ENCODE results near the gene CAND2.
A peak's percentile ranks its signal among the peaks of the same experiment; 100 is the strongest.

The CAND2 gene

DNA sequence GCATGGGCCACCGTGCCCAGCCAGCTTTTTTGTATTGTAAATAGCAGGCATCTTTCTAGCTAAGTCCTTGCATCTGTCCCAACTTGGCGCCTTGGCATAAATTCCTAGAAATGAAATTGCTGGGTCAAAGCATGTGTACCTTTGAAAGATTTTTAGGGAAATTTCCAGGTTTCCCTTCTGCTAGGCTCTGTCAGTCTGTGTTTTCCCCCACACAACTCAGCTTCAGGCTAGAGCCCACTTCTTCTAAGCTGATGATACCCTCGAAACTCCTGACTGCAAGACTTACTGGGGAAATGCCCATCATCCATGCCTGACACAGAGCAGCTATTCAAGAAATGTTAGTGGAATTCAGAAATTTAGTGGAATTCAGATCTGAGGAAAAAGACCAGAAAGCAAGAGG, 55.7 kb downstream of the CAND2 start:
- no peak for TF ChIP-seq ZBTB7A (IDR thresholded peaks at IDR 0.05; ENCODE audit: low read depth)

DNA sequence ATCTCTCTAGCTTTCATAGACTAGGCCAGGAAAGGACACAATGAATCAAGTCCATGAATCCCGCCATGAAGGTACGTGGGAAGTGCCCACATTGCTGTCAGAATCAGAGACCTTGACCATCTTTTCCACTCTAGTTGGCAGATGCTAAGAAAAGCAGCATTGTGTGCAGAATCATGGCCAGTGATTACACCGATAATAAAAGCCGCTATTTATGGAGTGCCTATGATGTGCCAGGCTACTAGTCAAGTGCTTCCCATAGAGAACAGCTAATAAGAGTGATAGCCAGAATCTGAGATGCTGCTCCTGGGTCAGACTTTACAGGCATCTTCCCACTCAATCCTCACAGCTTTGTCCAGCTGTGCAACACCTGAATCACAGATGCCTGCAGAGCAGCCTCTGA, 58.1 kb downstream of the CAND2 start:
- TF ChIP-seq TCF12 (IDR thresholded peaks at IDR 0.05; ENCODE audit: low read depth) (no peak), MAX (IDR thresholded peaks at IDR 0.05) (no peak), TEAD4 (IDR thresholded peaks at IDR 0.05) (no peak), CREB1 (IDR thresholded peaks at IDR 0.05; ENCODE audit: low read depth) (no peak), ZBTB7A (IDR thresholded peaks at IDR 0.05; ENCODE audit: low read depth) (no peak), EP300 (IDR thresholded peaks at IDR 0.05; ENCODE audit: borderline replicate concordance) (no peak), REST (IDR thresholded peaks at IDR 0.05; ENCODE audit: low read depth) (no peak), RAD21 (IDR thresholded peaks at IDR 0.05; ENCODE audit: low read depth) (no peak), TAF1 (IDR thresholded peaks at IDR 0.05; ENCODE audit: low read depth) (no peak), NFIC (IDR thresholded peaks at IDR 0.05) (no peak), YY1 (IDR thresholded peaks at IDR 0.05; ENCODE audit: low read depth) (no peak)
- TF ChIP-seq, protein P1, sequence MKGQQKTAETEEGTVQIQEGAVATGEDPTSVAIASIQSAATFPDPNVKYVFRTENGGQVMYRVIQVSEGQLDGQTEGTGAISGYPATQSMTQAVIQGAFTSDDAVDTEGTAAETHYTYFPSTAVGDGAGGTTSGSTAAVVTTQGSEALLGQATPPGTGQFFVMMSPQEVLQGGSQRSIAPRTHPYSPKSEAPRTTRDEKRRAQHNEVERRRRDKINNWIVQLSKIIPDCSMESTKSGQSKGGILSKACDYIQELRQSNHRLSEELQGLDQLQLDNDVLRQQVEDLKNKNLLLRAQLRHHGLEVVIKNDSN (IDR thresholded peaks at IDR 0.05), result no peak

GRCh38 chr3:12856626-12857025, 60.1 kb downstream of the CAND2 start:
- no peak for TF ChIP-seq TEAD4 (IDR thresholded peaks at IDR 0.05)
- peak; percentile 28; the same call in 1 of the 2 replicates for TF ChIP-seq RAD21 (IDR thresholded peaks at IDR 0.05; ENCODE audit: low read depth)

DNA sequence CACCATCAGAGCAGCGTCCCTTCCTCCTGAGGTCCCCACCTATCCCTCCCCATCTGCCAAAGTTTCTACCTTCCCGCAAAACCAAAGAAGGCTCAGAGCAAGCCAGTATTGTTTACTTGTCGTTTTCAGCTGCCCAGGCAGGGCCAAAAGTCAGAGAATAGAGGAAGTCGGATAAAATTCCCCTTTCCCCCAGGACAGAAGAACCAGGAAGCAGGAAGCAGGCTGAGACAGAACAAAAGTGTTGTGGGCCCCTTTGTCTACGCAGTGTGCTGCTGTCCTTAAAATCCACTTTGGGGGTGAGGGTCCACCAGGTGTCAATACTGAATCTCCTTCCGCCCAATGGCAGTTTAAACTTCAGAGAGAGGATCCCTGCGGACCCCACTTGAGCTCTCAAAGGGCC, 63.4 kb downstream of the CAND2 start:
- TF ChIP-seq EGR1 (IDR thresholded peaks at IDR 0.05) (no peak), CREB1 (IDR thresholded peaks at IDR 0.05; ENCODE audit: low read depth) (no peak), NFIC (IDR thresholded peaks at IDR 0.05) (no peak), FOXM1 (IDR thresholded peaks at IDR 0.05; ENCODE audit: borderline replicate concordance, low read depth) (no peak), TEAD4 (IDR thresholded peaks at IDR 0.05) (no peak), TAF1 (IDR thresholded peaks at IDR 0.05; ENCODE audit: low read depth) (no peak), ZBTB7A (IDR thresholded peaks at IDR 0.05; ENCODE audit: low read depth) (no peak), TCF12 (IDR thresholded peaks at IDR 0.05; ENCODE audit: low read depth) (no peak), EP300 (IDR thresholded peaks at IDR 0.05; ENCODE audit: borderline replicate concordance) (no peak), MAX (IDR thresholded peaks at IDR 0.05) (no peak), CEBPB (IDR thresholded peaks at IDR 0.05) (no peak), YY1 (IDR thresholded peaks at IDR 0.05; ENCODE audit: low read depth) (no peak), REST (IDR thresholded peaks at IDR 0.05; ENCODE audit: low read depth) (no peak), RAD21 (IDR thresholded peaks at IDR 0.05; ENCODE audit: low read depth) (no peak)
- TF ChIP-seq, protein P1 (IDR thresholded peaks at IDR 0.05), result no peak

DNA sequence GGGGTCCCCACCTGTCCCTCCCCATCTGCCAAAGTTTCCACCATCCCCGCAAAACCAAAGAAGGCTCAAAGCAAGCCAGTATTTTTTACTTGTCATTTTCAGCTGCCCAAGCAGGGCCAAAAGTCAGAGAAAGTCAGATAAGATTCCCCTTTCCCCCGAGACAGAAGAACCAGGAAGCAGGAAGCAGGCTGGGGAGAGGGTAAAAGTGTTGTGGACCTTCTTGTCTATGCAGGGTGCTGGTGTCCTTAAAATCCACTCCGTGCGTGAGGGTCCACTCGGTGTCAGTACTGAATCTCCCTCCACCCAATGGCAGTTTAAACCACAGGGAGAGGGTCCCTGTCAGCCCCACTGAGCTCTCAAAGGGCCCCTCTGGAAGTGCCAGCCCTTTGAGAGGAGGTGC, 65.1 kb downstream of the CAND2 start:
- no peak for TF ChIP-seq EGR1 (IDR thresholded peaks at IDR 0.05)
- TF ChIP-seq FOXM1 (IDR thresholded peaks at IDR 0.05; ENCODE audit: borderline replicate concordance, low read depth), result no peak
- no peak for TF ChIP-seq TEAD4 (IDR thresholded peaks at IDR 0.05)
- TF ChIP-seq REST (IDR thresholded peaks at IDR 0.05; ENCODE audit: low read depth), result no peak
- TF ChIP-seq CEBPB (IDR thresholded peaks at IDR 0.05), result no peak
- no peak for TF ChIP-seq TAF1 (IDR thresholded peaks at IDR 0.05; ENCODE audit: low read depth)
- TF ChIP-seq, protein P1 (IDR thresholded peaks at IDR 0.05), result no peak
- no peak for TF ChIP-seq ZBTB7A (IDR thresholded peaks at IDR 0.05; ENCODE audit: low read depth)
- TF ChIP-seq EP300 (IDR thresholded peaks at IDR 0.05; ENCODE audit: borderline replicate concordance), result no peak
- no peak for TF ChIP-seq YY1 (IDR thresholded peaks at IDR 0.05; ENCODE audit: low read depth)
- no peak for TF ChIP-seq NFIC (IDR thresholded peaks at IDR 0.05)
